Peyer's patch (tissue), 4 donors: ENCODE results near the gene CDK9. TPM values are rescaled to one million over a fixed set of nuclear protein-coding genes. Genes with fewer than 3 reads are reported as not detected.

Experiments used
- DNase-seq, 3 donors: peaks; one replicate each; pipeline ENCODE4 v3.0.0-alpha.2; 2017 to 2019
- H3K27ac ChIP-seq, 4 donors: fragments of 200-600 bp; sonication (generic); one replicate each; pipeline ENCODE4 v1.5.1; 2016 to 2019
- H3K27me3 ChIP-seq, 2 donors: fragments of 200-600 bp; sonication (generic); one replicate each; pipeline ENCODE4 v1.5.1; 2019
- H3K36me3 ChIP-seq, 3 donors: fragments of 200-600 bp; sonication (generic); one replicate each; pipeline ENCODE4 v1.5.1; 2016 to 2019
- H3K4me1 ChIP-seq, 4 donors: fragments of 200-600 bp; sonication (generic); one replicate each; pipeline ENCODE4 v1.5.1; 2016 to 2019
- H3K4me3 ChIP-seq, 4 donors: fragments of 200-600 bp; sonication (generic); 1 replicate in 3 of 4; 2 replicates in 1 of 4; pipeline ENCODE4 v1.5.1; 2016 to 2019; ENCODE audit warnings: mild to moderate bottlenecking in 1 of 4
- H3K9me3 ChIP-seq, 4 donors: fragments of 200-600 bp; sonication (generic); one replicate each; pipeline ENCODE4 v1.5.1; 2016 to 2019; ENCODE audit warnings: mild to moderate bottlenecking in 1 of 4
- CTCF ChIP-seq, 6 experiments: fragments of 450-650 bp in 4 of 6; fragments of 200-600 bp in 2 of 6; sonication (generic) in 1 of 6; IDR thresholded peaks; one replicate each; pipeline ENCODE4 v1.5.1; 2017 to 2019; ENCODE audit warnings: antibody characterized with exemption in 6 of 6, mild to moderate bottlenecking in 3 of 6, moderate library complexity in 1 of 6
- POLR2A ChIP-seq, 2 donors: fragments of 450-650 bp; IDR thresholded peaks; one replicate each; pipeline ENCODE4 v1.5.1; 2017; ENCODE audit warnings: antibody characterized with exemption in 2 of 2, mild to moderate bottlenecking in 2 of 2, moderate library complexity in 2 of 2
- total RNA-seq, 4 donors: library from RNA; depleted of rRNA; stranded (reverse); fragments of >200 nt; gene quantifications; one replicate each; pipeline ENCODE4 v1.1.0, GENCODE V29; 2016

The CDK9 gene
- 100 to 1,000 TPM in 1 of 4 donors, 10 to 100 TPM in 3; 53.6 to 116 (median 83.9) TPM for total RNA-seq

GRCh38 chr9:127785933-127786772, at the start of gene CDK9:
TSS of gene CDK9 (plus strand) at chr9:127786034. CDS start at chr9:127786149, 115 bp downstream.
- Histone ChIP-seq H3K4me1 (peaks cover 0 to 37% (median 20%) of the 10 kb centered on the region in 4 donors), H3K36me3 (peaks cover 0 to 44% (median 0%) of the 10 kb centered on the region in 3 donors), H3K27me3 (no peaks in the 10 kb centered on the region), H3K9me3 (no peaks in the 10 kb centered on the region), H3K4me3 (peak within 1 kb of the TSS; percentile 86 to 100 (median 98)), H3K27ac (peak within 1 kb of the TSS; percentile 95 to 100 (median 96))
- DNase-seq: peak; percentile 92 to 96 (median 96)
- TF ChIP-seq POLR2A (IDR thresholded peaks at IDR 0.05) (peak; percentile 52 to 74), CTCF (IDR thresholded peaks at IDR 0.05) (peak in 1 of 6 experiments; percentile 1)

GRCh38 chr9:127738666-127739065, 47.2 kb upstream of the CDK9 start:
- H3K4me1 ChIP-seq: peaks cover 0 to 22% (median 4%) of the 10 kb centered on the region in 4 donors
- no peak overlapping the region for H3K4me3 ChIP-seq
- no peaks in the 10 kb centered on the region for H3K9me3 ChIP-seq
- H3K27me3 ChIP-seq: peaks cover 0 to 11% of the 10 kb centered on the region in 2 donors
- H3K27ac ChIP-seq: no peak overlapping the region
- peaks cover 0 to 4% (median 0%) of the 10 kb centered on the region in 3 donors for H3K36me3 ChIP-seq
- DNase-seq: no peak
- TF ChIP-seq CTCF (IDR thresholded peaks at IDR 0.05) (no peak), POLR2A (IDR thresholded peaks at IDR 0.05) (no peak)

GRCh38 chr9:127739614-127740330, 46.1 kb upstream of the CDK9 start:
- Histone ChIP-seq H3K27ac (peak overlapping the region in 2 of 4 donors; percentile 49 to 56), H3K4me1 (peaks cover 0 to 16% (median under 1%) of the 10 kb centered on the region in 4 donors), H3K36me3 (peaks cover 0 to 4% (median 0%) of the 10 kb centered on the region in 3 donors), H3K27me3 (peaks cover 0 to 11% of the 10 kb centered on the region in 2 donors), H3K9me3 (no peaks in the 10 kb centered on the region), H3K4me3 (no peak overlapping the region)
- DNase-seq: no peak
- no peak for TF ChIP-seq POLR2A (IDR thresholded peaks at IDR 0.05)
- no peak for TF ChIP-seq CTCF (IDR thresholded peaks at IDR 0.05)

GRCh38 chr9:127741831-127742434, 43.9 kb upstream of the CDK9 start:
- Histone ChIP-seq H3K9me3 (no peaks in the 10 kb centered on the region), H3K4me1 (peaks cover 0 to 16% (median 0%) of the 10 kb centered on the region in 4 donors), H3K4me3 (no peak overlapping the region), H3K27ac (no peak overlapping the region), H3K36me3 (peaks cover 0 to 4% (median 0%) of the 10 kb centered on the region in 3 donors), H3K27me3 (peaks cover 0 to 11% of the 10 kb centered on the region in 2 donors)
- TF ChIP-seq CTCF (IDR thresholded peaks at IDR 0.05): no peak
- no peak for TF ChIP-seq POLR2A (IDR thresholded peaks at IDR 0.05)
- peak in 2 of 3 donors; percentile 63 to 66 for DNase-seq

- H3K36me3 ChIP-seq: peaks cover 0 to 4% (median 0%) of the 10 kb centered on the region in 3 donors
- H3K9me3 ChIP-seq: no peaks in the 10 kb centered on the region
- peaks cover 0 to 16% (median 0%) of the 10 kb centered on the region in 4 donors for H3K4me1 ChIP-seq
- H3K4me3 ChIP-seq: no peak overlapping the region
- TF ChIP-seq POLR2A (IDR thresholded peaks at IDR 0.05): no peak
- no peak for TF ChIP-seq CTCF (IDR thresholded peaks at IDR 0.05)
- no peak overlapping the region for H3K27ac ChIP-seq
- H3K27me3 ChIP-seq: peaks cover 0 to 11% of the 10 kb centered on the region in 2 donors
- DNase-seq: no peak
Measured at GRCh38 chr9:127742435-127743088, 43.3 kb upstream of the CDK9 start.
